ENCODE results near the gene KANK2. TPM values are rescaled to one million over a fixed set of nuclear protein-coding genes. Genes with fewer than 3 reads are reported as not detected.

Gene KANK2
- total RNA-seq, 1 experiment from 2014 or later: 35.1 TPM

DNA sequence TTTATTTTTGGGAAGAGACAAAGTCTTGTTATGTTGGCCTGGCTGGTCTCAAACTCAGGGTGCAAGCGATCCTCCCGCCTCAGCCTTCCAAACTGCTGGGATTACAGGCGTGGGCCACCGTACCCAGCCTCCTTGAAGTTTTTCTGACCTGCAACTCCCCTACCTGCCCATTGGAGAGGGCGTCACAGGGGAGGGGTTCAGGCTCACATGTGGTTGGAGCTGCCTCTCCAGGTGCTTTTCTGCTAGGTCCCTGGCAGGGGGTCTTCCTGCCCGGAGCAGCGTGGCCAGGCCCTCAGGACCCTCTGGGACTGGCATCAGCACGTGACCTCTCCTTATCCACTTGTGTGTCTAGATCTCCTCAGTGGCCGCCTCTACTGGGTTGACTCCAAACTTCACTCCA is 80.8 kb downstream of the KANK2 start:
- peaks cover 87% of the 10 kb centered on the region for H3K36me3 Mint-ChIP-seq
- TF ChIP-seq, protein P1, sequence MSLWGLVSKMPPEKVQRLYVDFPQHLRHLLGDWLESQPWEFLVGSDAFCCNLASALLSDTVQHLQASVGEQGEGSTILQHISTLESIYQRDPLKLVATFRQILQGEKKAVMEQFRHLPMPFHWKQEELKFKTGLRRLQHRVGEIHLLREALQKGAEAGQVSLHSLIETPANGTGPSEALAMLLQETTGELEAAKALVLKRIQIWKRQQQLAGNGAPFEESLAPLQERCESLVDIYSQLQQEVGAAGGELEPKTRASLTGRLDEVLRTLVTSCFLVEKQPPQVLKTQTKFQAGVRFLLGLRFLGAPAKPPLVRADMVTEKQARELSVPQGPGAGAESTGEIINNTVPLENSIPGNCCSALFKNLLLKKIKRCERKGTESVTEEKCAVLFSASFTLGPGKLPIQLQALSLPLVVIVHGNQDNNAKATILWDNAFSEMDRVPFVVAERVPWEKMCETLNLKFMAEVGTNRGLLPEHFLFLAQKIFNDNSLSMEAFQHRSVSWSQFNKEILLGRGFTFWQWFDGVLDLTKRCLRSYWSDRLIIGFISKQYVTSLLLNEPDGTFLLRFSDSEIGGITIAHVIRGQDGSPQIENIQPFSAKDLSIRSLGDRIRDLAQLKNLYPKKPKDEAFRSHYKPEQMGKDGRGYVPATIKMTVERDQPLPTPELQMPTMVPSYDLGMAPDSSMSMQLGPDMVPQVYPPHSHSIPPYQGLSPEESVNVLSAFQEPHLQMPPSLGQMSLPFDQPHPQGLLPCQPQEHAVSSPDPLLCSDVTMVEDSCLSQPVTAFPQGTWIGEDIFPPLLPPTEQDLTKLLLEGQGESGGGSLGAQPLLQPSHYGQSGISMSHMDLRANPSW (CRISPR knock-in tag; conservative IDR thresholded peaks at IDR 0.05; ENCODE audit: low read depth): no peak
- TF ChIP-seq TEAD4 (CRISPR knock-in tag; IDR thresholded peaks at IDR 0.05): no peak
- TF ChIP-seq CBFB (CRISPR knock-in tag; IDR thresholded peaks at IDR 0.05; ENCODE audit: low read depth): no peak
- TF ChIP-seq TP53 (CRISPR knock-in tag; IDR thresholded peaks at IDR 0.05): no peak
- TF ChIP-seq ZNF138 (CRISPR knock-in tag; conservative IDR thresholded peaks at IDR 0.05): no peak
- no peak for TF ChIP-seq OVOL2 (CRISPR knock-in tag; IDR thresholded peaks at IDR 0.05; ENCODE audit: borderline replicate concordance)
- TF ChIP-seq, protein P2, sequence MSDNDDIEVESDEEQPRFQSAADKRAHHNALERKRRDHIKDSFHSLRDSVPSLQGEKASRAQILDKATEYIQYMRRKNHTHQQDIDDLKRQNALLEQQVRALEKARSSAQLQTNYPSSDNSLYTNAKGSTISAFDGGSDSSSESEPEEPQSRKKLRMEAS (CRISPR knock-in tag; IDR thresholded peaks at IDR 0.05): no peak
- TF ChIP-seq JUN (CRISPR knock-in tag; IDR thresholded peaks at IDR 0.05): no peak
- TF ChIP-seq, protein P3, sequence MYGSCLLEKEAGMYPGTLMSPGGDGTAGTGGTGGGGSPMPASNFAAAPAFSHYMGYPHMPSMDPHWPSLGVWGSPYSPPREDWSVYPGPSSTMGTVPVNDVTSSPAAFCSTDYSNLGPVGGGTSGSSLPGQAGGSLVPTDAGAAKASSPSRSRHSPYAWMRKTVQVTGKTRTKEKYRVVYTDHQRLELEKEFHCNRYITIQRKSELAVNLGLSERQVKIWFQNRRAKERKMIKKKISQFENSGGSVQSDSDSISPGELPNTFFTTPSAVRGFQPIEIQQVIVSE (CRISPR knock-in tag; IDR thresholded peaks at IDR 0.05; ENCODE audit: borderline replicate concordance): no peak
- TF ChIP-seq, protein P4, sequence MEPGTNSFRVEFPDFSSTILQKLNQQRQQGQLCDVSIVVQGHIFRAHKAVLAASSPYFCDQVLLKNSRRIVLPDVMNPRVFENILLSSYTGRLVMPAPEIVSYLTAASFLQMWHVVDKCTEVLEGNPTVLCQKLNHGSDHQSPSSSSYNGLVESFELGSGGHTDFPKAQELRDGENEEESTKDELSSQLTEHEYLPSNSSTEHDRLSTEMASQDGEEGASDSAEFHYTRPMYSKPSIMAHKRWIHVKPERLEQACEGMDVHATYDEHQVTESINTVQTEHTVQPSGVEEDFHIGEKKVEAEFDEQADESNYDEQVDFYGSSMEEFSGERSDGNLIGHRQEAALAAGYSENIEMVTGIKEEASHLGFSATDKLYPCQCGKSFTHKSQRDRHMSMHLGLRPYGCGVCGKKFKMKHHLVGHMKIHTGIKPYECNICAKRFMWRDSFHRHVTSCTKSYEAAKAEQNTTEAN (CRISPR knock-in tag; IDR thresholded peaks at IDR 0.05): no peak
- no peak for TF ChIP-seq ZBTB21 (CRISPR knock-in tag; IDR thresholded peaks at IDR 0.05; ENCODE audit: borderline replicate concordance)
- TF ChIP-seq, protein P5, sequence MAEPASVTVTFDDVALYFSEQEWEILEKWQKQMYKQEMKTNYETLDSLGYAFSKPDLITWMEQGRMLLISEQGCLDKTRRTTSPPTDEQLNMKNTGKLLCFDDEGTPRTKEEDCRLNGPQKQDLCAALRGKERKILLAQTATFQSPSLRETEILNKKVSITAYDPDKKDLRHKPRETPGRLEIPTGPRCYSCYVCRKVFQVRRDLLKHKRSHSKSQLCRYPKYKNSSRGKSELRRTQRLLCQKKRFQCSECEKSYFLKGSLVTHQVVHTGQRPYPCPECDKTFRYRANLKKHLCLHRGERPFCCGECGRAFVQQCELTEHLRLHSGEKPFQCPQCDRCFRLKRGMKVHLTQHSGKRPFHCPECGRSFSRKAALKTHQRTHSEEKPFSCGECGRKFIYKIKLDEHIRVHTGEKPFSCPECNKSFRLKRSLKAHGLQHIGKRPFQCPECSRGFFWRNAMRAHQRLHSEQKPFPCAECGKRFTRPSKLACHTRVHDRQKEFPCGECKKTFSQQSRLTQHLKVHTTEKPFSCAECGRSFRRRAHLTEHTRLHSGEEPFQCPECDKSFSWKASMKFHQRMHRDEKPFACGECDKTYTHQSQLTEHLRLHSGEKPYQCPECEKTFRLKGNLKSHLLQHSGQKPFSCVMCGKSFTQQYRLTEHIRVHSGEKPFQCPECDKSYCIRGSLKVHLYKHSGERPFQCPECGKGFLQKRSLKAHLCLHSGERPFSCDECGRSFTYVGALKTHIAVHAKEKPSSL (CRISPR knock-in tag; conservative IDR thresholded peaks at IDR 0.05): no peak
- TF ChIP-seq, protein P6, sequence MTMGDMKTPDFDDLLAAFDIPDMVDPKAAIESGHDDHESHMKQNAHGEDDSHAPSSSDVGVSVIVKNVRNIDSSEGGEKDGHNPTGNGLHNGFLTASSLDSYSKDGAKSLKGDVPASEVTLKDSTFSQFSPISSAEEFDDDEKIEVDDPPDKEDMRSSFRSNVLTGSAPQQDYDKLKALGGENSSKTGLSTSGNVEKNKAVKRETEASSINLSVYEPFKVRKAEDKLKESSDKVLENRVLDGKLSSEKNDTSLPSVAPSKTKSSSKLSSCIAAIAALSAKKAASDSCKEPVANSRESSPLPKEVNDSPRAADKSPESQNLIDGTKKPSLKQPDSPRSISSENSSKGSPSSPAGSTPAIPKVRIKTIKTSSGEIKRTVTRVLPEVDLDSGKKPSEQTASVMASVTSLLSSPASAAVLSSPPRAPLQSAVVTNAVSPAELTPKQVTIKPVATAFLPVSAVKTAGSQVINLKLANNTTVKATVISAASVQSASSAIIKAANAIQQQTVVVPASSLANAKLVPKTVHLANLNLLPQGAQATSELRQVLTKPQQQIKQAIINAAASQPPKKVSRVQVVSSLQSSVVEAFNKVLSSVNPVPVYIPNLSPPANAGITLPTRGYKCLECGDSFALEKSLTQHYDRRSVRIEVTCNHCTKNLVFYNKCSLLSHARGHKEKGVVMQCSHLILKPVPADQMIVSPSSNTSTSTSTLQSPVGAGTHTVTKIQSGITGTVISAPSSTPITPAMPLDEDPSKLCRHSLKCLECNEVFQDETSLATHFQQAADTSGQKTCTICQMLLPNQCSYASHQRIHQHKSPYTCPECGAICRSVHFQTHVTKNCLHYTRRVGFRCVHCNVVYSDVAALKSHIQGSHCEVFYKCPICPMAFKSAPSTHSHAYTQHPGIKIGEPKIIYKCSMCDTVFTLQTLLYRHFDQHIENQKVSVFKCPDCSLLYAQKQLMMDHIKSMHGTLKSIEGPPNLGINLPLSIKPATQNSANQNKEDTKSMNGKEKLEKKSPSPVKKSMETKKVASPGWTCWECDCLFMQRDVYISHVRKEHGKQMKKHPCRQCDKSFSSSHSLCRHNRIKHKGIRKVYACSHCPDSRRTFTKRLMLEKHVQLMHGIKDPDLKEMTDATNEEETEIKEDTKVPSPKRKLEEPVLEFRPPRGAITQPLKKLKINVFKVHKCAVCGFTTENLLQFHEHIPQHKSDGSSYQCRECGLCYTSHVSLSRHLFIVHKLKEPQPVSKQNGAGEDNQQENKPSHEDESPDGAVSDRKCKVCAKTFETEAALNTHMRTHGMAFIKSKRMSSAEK (CRISPR knock-in tag; IDR thresholded peaks at IDR 0.05; ENCODE audit: borderline replicate concordance): no peak
- TF ChIP-seq, protein P7, sequence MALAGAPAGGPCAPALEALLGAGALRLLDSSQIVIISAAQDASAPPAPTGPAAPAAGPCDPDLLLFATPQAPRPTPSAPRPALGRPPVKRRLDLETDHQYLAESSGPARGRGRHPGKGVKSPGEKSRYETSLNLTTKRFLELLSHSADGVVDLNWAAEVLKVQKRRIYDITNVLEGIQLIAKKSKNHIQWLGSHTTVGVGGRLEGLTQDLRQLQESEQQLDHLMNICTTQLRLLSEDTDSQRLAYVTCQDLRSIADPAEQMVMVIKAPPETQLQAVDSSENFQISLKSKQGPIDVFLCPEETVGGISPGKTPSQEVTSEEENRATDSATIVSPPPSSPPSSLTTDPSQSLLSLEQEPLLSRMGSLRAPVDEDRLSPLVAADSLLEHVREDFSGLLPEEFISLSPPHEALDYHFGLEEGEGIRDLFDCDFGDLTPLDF (CRISPR knock-in tag; IDR thresholded peaks at IDR 0.05): no peak
- no peak for TF ChIP-seq TEAD1 (CRISPR knock-in tag; IDR thresholded peaks at IDR 0.05)
- no peak for TF ChIP-seq ZNF396 (CRISPR knock-in tag; IDR thresholded peaks at IDR 0.05; ENCODE audit: borderline replicate concordance)
- TF ChIP-seq ETV6 (CRISPR knock-in tag; IDR thresholded peaks at IDR 0.05): no peak
- TF ChIP-seq, protein P8, sequence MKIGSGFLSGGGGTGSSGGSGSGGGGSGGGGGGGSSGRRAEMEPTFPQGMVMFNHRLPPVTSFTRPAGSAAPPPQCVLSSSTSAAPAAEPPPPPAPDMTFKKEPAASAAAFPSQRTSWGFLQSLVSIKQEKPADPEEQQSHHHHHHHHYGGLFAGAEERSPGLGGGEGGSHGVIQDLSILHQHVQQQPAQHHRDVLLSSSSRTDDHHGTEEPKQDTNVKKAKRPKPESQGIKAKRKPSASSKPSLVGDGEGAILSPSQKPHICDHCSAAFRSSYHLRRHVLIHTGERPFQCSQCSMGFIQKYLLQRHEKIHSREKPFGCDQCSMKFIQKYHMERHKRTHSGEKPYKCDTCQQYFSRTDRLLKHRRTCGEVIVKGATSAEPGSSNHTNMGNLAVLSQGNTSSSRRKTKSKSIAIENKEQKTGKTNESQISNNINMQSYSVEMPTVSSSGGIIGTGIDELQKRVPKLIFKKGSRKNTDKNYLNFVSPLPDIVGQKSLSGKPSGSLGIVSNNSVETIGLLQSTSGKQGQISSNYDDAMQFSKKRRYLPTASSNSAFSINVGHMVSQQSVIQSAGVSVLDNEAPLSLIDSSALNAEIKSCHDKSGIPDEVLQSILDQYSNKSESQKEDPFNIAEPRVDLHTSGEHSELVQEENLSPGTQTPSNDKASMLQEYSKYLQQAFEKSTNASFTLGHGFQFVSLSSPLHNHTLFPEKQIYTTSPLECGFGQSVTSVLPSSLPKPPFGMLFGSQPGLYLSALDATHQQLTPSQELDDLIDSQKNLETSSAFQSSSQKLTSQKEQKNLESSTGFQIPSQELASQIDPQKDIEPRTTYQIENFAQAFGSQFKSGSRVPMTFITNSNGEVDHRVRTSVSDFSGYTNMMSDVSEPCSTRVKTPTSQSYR (CRISPR knock-in tag; IDR thresholded peaks at IDR 0.05): no peak
- TF ChIP-seq, protein P9, sequence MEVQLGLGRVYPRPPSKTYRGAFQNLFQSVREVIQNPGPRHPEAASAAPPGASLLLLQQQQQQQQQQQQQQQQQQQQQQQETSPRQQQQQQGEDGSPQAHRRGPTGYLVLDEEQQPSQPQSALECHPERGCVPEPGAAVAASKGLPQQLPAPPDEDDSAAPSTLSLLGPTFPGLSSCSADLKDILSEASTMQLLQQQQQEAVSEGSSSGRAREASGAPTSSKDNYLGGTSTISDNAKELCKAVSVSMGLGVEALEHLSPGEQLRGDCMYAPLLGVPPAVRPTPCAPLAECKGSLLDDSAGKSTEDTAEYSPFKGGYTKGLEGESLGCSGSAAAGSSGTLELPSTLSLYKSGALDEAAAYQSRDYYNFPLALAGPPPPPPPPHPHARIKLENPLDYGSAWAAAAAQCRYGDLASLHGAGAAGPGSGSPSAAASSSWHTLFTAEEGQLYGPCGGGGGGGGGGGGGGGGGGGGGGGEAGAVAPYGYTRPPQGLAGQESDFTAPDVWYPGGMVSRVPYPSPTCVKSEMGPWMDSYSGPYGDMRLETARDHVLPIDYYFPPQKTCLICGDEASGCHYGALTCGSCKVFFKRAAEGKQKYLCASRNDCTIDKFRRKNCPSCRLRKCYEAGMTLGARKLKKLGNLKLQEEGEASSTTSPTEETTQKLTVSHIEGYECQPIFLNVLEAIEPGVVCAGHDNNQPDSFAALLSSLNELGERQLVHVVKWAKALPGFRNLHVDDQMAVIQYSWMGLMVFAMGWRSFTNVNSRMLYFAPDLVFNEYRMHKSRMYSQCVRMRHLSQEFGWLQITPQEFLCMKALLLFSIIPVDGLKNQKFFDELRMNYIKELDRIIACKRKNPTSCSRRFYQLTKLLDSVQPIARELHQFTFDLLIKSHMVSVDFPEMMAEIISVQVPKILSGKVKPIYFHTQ (CRISPR knock-in tag; IDR thresholded peaks at IDR 0.05): no peak

More for the DNA sequence above, 80.8 kb downstream of the KANK2 start:
- ATAC-seq (peak; percentile 43), DNase-seq (ENCODE audit: low spot score) (no peak)
- H3K27me3 Mint-ChIP-seq (ENCODE audit: low read depth): no peaks in the 10 kb centered on the region
- peak overlapping the region; percentile 76; the same call in 1 of the 2 replicates for H3K27ac Mint-ChIP-seq
- POLR2A ChIA-PET: no interaction called here
- H3K9me3 Mint-ChIP-seq: no peaks in the 10 kb centered on the region
- H3K4me3 Mint-ChIP-seq: no peak overlapping the region
- CTCF ChIA-PET: interaction anchor here (0.5 to 1.5 kb wide), 2 partner anchors 10 to 119 kb away, joined by 5 to 6 read pairs; no protein-coding TSS in a partner anchor
- H3K4me1 Mint-ChIP-seq: no peaks in the 10 kb centered on the region
